ENCODE results near the gene SARNP.

SARNP gene

DNA sequence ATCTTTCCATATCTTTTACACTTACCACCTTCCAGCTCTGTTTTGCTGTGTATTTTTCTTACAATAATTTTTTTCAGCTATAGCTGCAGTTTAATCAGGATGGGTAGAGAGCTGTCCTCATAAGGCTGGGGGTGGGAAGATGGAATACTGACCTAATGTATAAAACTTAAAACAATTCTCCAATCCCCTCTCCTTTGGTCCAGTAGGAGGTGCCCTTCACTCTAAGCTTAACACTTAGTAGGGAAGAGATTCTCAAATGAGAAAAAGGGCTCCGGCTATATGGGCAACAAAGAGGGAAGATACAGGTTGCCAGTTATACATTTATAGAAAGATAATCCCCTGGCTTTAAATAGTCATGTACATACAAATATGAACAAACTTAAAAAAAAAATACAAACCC is 3.2 kb upstream of the SARNP start:
- ChIA-PET POLR2A (ENCODE audit: low non-redundant PET) (no interaction called here), CTCF (interaction anchor here (0.9 kb wide), 1 partner anchor 119 kb away, joined by 3 read pairs; no protein-coding TSS in a partner anchor)
- no peak overlapping the region for H3K27ac ChIP-seq
- no peak for DNase-seq (ENCODE audit: low spot score)
- TF ChIP-seq, protein P1, sequence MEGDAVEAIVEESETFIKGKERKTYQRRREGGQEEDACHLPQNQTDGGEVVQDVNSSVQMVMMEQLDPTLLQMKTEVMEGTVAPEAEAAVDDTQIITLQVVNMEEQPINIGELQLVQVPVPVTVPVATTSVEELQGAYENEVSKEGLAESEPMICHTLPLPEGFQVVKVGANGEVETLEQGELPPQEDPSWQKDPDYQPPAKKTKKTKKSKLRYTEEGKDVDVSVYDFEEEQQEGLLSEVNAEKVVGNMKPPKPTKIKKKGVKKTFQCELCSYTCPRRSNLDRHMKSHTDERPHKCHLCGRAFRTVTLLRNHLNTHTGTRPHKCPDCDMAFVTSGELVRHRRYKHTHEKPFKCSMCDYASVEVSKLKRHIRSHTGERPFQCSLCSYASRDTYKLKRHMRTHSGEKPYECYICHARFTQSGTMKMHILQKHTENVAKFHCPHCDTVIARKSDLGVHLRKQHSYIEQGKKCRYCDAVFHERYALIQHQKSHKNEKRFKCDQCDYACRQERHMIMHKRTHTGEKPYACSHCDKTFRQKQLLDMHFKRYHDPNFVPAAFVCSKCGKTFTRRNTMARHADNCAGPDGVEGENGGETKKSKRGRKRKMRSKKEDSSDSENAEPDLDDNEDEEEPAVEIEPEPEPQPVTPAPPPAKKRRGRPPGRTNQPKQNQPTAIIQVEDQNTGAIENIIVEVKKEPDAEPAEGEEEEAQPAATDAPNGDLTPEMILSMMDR (conservative IDR thresholded peaks at IDR 0.05; ENCODE audit: low read depth), result peak; percentile 24

DNA sequence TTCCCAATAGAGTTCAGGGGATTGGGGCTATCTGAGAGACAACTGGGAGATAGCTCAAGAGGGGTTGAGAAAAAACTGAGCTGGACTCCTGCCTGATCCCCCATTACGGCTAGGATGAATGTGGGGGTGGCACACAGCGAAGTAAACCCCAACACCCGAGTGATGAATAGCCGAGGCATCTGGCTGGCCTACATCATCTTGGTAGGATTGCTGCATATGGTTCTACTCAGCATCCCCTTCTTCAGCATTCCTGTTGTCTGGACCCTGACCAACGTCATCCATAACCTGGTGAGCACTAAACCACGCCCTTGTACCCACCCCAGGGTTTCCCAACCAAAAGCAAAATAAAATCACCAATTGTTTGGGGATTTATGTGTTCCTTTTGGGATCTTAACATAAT is 1.4 kb upstream of the SARNP start:
- POLR2A ChIA-PET (ENCODE audit: low non-redundant PET), result interaction anchor here (0.9 kb wide), 1 partner anchor 109 kb away, joined by 3 read pairs; the partner anchor contains the start of gene PYM1
- CTCF ChIA-PET, result interaction anchor here (1.4 kb wide), 1 partner anchor 121 kb away, joined by 5 read pairs; no protein-coding TSS in a partner anchor
- DNase-seq (ENCODE audit: low spot score), result no peak
- H3K27ac ChIP-seq, result peak overlapping the region; percentile 83
- TF ChIP-seq, protein P1 (conservative IDR thresholded peaks at IDR 0.05; ENCODE audit: low read depth), result no peak

DNA sequence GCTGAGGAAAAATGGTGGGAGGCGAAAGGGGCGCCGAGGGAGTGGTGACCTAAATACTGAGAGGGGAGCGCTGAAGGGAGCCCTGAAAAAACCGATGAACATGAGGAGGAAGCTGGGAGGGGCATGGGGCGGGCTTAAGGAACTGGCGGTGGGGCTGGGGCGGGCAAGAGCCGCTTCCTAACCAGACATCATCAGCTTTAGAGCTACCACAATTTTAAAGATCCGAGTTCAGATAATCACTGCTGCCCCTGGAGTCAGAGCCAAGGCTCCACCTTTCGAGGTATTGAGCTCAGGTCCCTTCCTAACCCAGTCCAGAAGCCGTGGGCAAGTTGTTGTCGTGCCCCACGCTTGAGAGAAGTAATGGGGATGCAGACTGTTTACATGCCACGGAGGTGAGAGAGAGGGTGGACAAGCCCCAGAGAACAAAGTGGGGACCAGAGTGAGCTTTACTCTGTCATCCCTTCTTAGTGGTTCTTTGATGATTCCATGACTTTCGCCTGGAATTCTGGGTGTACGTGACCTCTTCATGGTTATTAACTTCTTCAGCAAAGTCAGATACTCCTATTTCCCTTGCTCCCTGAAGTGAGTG is 710 bp upstream of the SARNP start:
- peak; percentile 69 for DNase-seq (ENCODE audit: low spot score)
- CTCF ChIA-PET, result interaction anchor here (1.4 kb wide), 1 partner anchor 122 kb away, joined by 5 read pairs; no protein-coding TSS in a partner anchor
- TF ChIP-seq, protein P1 (conservative IDR thresholded peaks at IDR 0.05; ENCODE audit: low read depth), result no peak
- POLR2A ChIA-PET (ENCODE audit: low non-redundant PET), result interaction anchor here (0.9 to 1.4 kb wide), 2 partner anchors 11 to 110 kb away, joined by 3 to 12 read pairs; partner anchors contain the start of genes DNAJC14 and PYM1
- H3K27ac ChIP-seq, result peak overlapping the region; percentile 83

DNA sequence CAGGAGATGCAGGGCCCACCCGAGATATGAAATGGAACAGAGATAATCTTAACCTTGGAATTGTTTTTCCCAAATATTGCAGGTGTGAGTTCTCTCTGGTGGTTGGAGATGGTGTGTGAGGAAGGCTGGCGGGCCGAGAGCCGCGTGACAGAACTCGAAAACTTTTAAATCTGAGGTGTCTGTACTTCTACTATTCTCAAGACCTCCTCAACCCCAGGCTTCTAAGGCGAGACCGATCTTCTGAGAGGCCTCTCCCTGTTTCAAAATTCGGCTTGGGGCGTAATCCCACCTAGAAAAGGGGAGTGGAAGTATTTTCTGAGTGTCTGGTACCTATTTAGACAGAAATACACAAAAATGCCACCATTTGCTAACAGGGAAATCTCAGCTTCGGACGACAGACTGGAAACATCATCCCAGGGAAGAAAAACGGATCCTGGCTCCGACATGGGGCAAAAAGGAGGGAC is 611 bp downstream of the SARNP start:
- H3K27ac ChIP-seq, result peak overlapping the region; percentile 83
- TF ChIP-seq, protein P1 (conservative IDR thresholded peaks at IDR 0.05; ENCODE audit: low read depth), result no peak
- ChIA-PET POLR2A (ENCODE audit: low non-redundant PET) (interaction anchor here (0.5 to 0.7 kb wide), 2 partner anchors 13 to 111 kb away, joined by 4 to 7 read pairs; partner anchors contain the start of genes DNAJC14 and PYM1), CTCF (interaction anchor here (1.2 kb wide), 1 partner anchor 78 kb away, joined by 4 read pairs; no protein-coding TSS in a partner anchor)
- DNase-seq (ENCODE audit: low spot score), result peak; percentile 49

GRCh38 chr12:55815473-55815872 is 2.1 kb downstream of the SARNP start:
- ChIA-PET POLR2A (ENCODE audit: low non-redundant PET) (interaction anchor here (0.6 kb wide), 1 partner anchor 10 kb away, joined by 6 read pairs; no protein-coding TSS in a partner anchor), CTCF (interaction anchor here (0.7 kb wide), 1 partner anchor 1678 kb away, joined by 9 read pairs; no protein-coding TSS in a partner anchor)
- DNase-seq (ENCODE audit: low spot score), result no peak
- TF ChIP-seq, protein P1 (conservative IDR thresholded peaks at IDR 0.05; ENCODE audit: low read depth), result no peak
- peak overlapping the region; percentile 24 for H3K27ac ChIP-seq

- CTCF ChIA-PET, result no interaction called here
- no peak for DNase-seq (ENCODE audit: low spot score)
- TF ChIP-seq, protein P1 (conservative IDR thresholded peaks at IDR 0.05; ENCODE audit: low read depth), result no peak
- no peak overlapping the region for H3K27ac ChIP-seq
- POLR2A ChIA-PET (ENCODE audit: low non-redundant PET), result no interaction called here
Observed at GRCh38 chr12:55814257-55814656, 3.3 kb downstream of the SARNP start.

Measured in RWPE1 (cell line).